Stimulated activated naive B cell treated with anti-CD40 and anti-IgM and Interleukin-4, amounts not matched to agents 10 μg/mL and 1 μg/mL and 100 μg/mL, for 72 hours (primary cell): Measurements from ENCODE around the gene HAPSTR1.
"Not testable (repeated sequence)": the region's sequence is repeated elsewhere in the genome, so short reads cannot be mapped to it uniquely, and the experiment has no call there.

Source experiments
- ATAC-seq, 2 donors: fragments of 150-1000 bp; cut with Tn5 transposase; replicated peaks; 2 replicates each; pipeline ENCODE4 v1.10.0; 2021; ENCODE audit warnings: moderate library complexity in 1 of 2
- DNase-seq: peaks from one replicate; pipeline ENCODE4 v3.0.0; 2021
- H3K27ac Mint-ChIP-seq: one replicate; pipeline ENCODE4 v1.8.0; 2022; ENCODE audit warnings: mild to moderate bottlenecking, mixed read lengths
- H3K27me3 Mint-ChIP-seq, 2 donors: one replicate each; pipeline ENCODE4 v1.8.0; 2022; ENCODE audit warnings: mixed read lengths in 2 of 2
- H3K36me3 Mint-ChIP-seq, 2 donors: one replicate each; pipeline ENCODE4 v1.8.0; 2022; ENCODE audit warnings: mixed read lengths in 2 of 2, mild to moderate bottlenecking in 1 of 2
- H3K4me1 Mint-ChIP-seq, 2 donors: one replicate each; pipeline ENCODE4 v1.8.0; 2022; ENCODE audit warnings: mixed read lengths in 2 of 2, mild to moderate bottlenecking in 1 of 2
- H3K4me3 Mint-ChIP-seq, 2 donors: one replicate each; pipeline ENCODE4 v1.8.0; 2022; ENCODE audit warnings: mild to moderate bottlenecking in 2 of 2, mixed read lengths in 2 of 2, moderate library complexity in 1 of 2
- H3K9me3 Mint-ChIP-seq, 2 donors: one replicate each; pipeline ENCODE4 v1.8.0; 2022; ENCODE audit warnings: mixed read lengths in 2 of 2, mild to moderate bottlenecking in 1 of 2

The HAPSTR1 gene, protein sequence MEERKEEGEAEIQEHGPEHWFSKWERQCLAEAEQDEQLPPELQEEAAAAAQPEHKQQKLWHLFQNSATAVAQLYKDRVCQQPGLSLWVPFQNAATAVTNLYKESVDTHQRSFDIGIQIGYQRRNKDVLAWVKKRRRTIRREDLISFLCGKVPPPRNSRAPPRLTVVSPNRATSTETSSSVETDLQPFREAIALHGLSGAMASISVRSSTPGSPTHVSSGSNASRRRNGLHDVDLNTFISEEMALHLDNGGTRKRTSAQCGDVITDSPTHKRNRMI

DNA sequence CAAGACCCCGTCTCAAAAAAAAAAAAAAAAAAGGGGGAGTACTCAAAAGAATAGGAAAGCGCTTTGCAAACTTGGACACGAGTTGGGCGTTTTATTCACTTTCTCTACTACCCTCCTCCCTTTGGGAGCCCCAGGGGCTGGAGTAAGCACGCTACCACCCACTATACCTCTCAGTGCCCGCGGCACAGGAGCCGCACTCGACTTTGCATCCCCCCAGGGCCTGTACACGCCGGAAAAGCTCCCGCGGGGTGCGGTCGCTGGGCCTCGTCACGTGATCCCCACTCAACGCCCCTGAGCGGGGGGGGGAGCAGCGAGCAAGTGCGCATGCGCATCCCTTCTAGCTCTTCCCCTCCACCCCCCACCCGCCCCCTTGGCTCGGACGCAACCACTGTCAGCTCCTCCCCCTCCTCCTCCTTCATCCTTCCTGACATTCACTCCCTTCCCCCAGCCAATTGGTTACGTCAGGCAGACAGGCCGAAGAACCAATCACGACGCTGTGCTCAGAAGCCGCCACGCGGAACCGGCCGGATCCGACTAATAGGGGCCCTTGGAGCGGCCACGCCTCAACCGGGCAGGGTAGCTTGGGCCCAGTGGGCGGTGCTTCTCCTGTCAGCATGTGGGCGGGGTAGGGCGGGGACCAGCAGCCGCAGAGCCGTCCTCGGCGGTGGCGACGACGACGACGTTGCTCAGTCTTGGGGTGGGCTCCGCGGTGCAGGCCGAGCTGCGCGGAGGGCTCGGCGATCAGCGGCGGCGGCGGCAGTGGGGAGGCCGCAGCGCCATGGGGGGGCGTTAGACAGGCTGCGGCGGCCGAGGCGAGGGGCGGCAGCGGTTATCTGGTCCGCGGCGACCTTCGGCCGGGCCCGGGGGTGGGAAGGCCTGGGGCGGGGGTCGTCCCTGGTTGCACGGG is at the start of gene HAPSTR1:
TSS of gene HAPSTR1 (plus strand) at position 685 of the 907 bp plus-strand sequence. CDS start 401 bp downstream, outside the sequence.
- Mint-ChIP-seq H3K4me1 (peaks cover 29 to 41% of the 10 kb centered on the region in 2 donors), H3K27me3 (no peaks in the 10 kb centered on the region), H3K36me3 (peaks cover 23 to 34% of the 10 kb centered on the region in 2 donors), H3K9me3 (no peaks in the 10 kb centered on the region), H3K4me3 (peak within 1 kb of the TSS; percentile 97 to 98), H3K27ac (peak within 1 kb of the TSS; percentile 99)
- DNase-seq (peak; percentile 99), ATAC-seq (peak; percentile 90 to 91)

DNA sequence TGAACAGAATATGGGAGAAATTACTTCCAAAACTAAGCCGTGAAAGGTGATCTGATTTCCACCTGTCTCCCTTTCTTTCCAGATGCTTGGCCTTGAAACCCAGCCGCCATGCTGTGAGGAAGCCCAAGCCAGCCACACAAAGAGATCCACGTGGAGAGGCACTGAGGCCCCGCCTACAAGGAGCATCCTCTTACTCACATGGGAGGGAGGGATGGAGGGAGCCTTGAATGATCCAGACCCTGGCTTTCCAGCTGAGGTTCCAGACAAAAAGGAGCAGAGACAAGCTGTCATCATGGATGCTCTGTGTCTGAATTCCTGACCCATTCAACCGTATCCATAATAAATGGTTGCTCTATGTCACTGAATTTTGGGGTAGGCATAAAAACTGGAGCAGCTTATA is 48.9 kb upstream of the HAPSTR1 start:
- ATAC-seq = no peak
- Mint-ChIP-seq H3K4me1 (peaks cover 6 to 17% of the 10 kb centered on the region in 2 donors), H3K27me3 (peaks cover 4 to 5% of the 10 kb centered on the region in 2 donors), H3K36me3 (peaks cover 0 to 4% of the 10 kb centered on the region in 2 donors), H3K4me3 (no peak overlapping the region), H3K9me3 (peaks cover 7 to 12% of the 10 kb centered on the region in 2 donors), H3K27ac (no peak overlapping the region)
- DNase-seq = no peak

DNA sequence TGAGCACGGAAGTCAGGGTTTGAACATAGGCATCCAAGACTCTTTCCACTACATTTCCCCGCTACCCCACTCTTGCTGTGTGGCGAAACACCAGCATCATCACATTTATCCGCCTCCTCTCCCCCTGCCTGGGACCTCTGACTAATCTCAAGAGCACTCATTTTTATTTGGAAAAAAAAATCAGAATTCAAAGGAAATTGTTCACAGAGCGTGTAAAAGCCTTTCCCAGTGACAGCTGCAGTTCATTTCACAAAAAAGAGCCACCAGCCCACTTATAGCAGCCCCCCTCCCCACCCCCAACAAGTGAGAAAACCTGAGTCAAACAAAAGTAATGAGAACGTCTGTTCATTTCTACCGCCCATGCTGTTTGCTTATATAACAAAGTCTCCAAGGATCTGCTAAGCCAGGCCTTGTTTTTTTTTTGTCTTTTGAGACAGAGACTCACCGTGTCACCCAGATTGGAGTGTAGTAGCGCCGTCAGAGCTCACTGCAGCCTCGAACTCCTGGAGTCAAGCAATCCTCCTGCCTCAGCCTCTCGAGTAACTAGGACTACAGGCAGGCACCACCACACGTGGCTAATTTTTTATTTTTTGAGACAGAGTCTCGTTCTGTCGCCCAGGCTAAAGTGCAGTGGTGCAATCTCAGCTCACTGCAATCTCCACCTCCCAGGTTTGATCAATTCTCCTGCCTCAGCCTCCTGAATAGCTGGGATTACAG is 48.3 kb upstream of the HAPSTR1 start:
- H3K36me3 Mint-ChIP-seq = peaks cover 0 to 4% of the 10 kb centered on the region in 2 donors
- ATAC-seq (no peak), DNase-seq (no peak)
- no peak overlapping the region for H3K27ac Mint-ChIP-seq
- H3K4me3 Mint-ChIP-seq = no peak overlapping the region
- peaks cover 4 to 5% of the 10 kb centered on the region in 2 donors for H3K27me3 Mint-ChIP-seq
- H3K9me3 Mint-ChIP-seq = peaks cover 7 to 12% of the 10 kb centered on the region in 2 donors
- peaks cover 12 to 23% of the 10 kb centered on the region in 2 donors for H3K4me1 Mint-ChIP-seq

DNA sequence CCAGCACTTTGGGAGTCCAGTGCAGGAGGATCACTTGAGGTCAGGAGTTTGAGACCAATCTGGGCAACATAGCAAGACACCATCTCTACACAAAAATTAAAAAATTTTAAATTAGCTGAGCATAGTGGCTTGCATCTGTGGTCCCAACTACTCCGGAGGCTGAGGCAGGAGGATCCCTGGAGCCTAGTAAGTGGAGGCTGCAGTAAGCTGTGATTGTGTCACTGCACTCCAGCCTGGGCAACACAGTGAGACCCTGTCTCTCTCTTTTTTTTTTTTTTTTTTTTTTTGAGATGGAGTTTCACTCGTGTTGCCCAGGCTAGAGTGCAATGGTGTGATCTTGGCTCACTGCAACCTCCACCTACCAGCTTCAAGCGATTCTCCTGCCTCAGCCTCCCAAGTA is 45.9 kb upstream of the HAPSTR1 start:
- not testable (repeated sequence) for DNase-seq, ATAC-seq, H3K36me3 Mint-ChIP-seq, H3K27me3 Mint-ChIP-seq, H3K4me3 Mint-ChIP-seq, H3K27ac Mint-ChIP-seq
- peaks cover 7 to 12% of the 10 kb centered on the region in 2 donors for H3K9me3 Mint-ChIP-seq
- peaks cover 16 to 26% of the 10 kb centered on the region in 2 donors for H3K4me1 Mint-ChIP-seq

DNA sequence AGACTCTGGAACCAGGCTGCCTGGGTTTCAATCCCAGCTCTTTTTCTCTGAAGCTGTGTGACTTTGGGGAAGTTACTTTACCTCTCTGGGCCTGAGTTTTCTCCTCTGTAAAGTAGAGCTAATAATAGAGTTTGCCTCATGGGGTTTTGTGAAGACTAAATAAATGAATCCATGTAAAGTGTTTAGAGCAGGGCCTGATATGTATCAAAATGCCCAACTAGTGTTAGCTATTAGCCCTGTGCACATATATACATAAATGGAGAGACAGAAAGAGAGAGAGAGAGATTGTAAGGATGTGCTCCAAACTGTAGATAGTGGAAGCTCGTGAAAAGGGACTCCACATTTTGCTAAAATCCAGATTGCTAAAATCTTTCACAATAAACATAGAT is 44.8 kb upstream of the HAPSTR1 start:
- Mint-ChIP-seq H3K27me3 (peaks cover 0 to 4% of the 10 kb centered on the region in 2 donors), H3K9me3 (peaks cover 7 to 12% of the 10 kb centered on the region in 2 donors), H3K36me3 (peaks cover 0 to 4% of the 10 kb centered on the region in 2 donors), H3K27ac (no peak overlapping the region), H3K4me3 (no peak overlapping the region), H3K4me1 (peaks cover 16 to 26% of the 10 kb centered on the region in 2 donors)
- ATAC-seq = no peak
- no peak for DNase-seq

DNA sequence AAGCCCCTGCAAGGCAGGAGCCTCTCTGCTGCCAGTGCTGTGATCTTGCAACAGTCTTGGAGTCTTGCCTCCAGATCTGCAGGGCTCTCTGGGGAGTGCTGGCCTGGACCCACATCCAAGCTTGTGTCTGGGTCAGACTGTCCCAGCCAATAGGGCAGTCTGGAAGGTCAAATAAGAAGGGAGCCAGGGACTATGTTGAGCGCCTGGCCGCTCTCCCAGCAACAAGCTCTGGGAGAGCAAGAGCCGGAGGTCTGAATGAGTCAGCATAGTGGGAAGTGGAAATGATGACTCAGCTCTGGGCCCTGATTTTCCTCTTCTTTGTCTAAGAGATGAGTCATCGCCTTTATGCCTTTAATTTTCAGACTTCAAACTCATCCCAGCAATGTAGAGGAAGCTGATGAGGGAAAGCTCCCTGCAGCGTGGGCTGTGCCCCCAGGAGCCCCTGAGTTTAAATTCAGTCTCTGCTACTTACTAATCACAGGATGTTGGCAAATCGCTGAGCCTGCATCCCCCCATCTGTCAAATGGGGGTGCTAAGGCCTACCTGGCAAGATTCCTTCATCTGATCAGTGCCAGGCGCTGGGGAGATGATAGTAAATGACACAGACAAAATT is 43.6 kb upstream of the HAPSTR1 start:
- Mint-ChIP-seq H3K4me1 (peaks cover 16 to 27% of the 10 kb centered on the region in 2 donors), H3K36me3 (peaks cover 0 to 4% of the 10 kb centered on the region in 2 donors), H3K27ac (peak overlapping the region; percentile 38), H3K27me3 (peaks cover 0 to 11% of the 10 kb centered on the region in 2 donors), H3K9me3 (peaks cover 7 to 10% of the 10 kb centered on the region in 2 donors), H3K4me3 (no peak overlapping the region)
- ATAC-seq = peak; percentile 49 to 67
- DNase-seq = peak; percentile 28

DNA sequence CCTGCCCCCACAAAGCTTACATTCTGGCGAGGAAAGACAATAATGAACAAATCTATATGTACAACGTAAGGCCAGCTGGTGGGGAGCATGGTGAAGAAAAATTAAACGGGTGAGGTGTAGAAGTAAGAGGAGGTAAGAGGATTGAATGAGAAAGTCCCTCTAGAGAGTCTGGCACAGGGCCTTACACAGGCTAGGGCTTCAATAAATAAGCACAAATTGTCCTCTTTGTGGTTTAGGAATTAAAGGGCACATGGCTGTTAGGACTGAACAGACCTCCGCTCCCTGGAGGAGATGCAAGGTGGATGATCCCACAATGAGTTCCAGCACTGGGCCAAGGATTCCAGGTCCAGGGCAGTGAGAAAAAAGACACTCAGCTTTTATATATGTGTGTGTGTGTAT is 43.1 kb upstream of the HAPSTR1 start:
- DNase-seq = no peak
- Mint-ChIP-seq H3K4me3 (no peak overlapping the region), H3K36me3 (peaks cover 0 to 4% of the 10 kb centered on the region in 2 donors), H3K9me3 (peaks cover 7 to 10% of the 10 kb centered on the region in 2 donors), H3K27ac (no peak overlapping the region), H3K27me3 (peaks cover 0 to 16% of the 10 kb centered on the region in 2 donors), H3K4me1 (peaks cover 20 to 31% of the 10 kb centered on the region in 2 donors)
- ATAC-seq = no peak

DNA sequence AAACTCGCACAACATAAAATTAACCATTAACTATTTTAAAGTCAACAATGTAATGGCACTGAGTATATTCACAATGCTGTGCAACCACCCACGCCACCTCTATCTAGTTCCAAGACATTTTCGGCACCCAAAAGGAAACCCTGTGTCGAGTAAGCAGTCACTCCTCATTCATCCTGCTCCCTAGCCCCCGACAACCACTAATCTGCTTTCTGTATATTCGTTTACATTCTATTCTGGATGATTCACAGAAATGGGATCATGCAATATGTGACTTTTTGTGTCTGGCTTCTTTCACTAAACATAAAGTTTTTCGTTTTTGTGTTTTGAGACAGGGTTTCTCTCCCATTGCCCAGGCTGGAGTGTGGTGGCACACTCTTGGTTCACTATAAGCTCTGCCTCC is 42.2 kb upstream of the HAPSTR1 start:
- Mint-ChIP-seq H3K9me3 (peaks cover 7 to 10% of the 10 kb centered on the region in 2 donors), H3K4me3 (no peak overlapping the region), H3K4me1 (peaks cover 21 to 31% of the 10 kb centered on the region in 2 donors), H3K36me3 (peaks cover 0 to 4% of the 10 kb centered on the region in 2 donors), H3K27me3 (peaks cover 0 to 19% of the 10 kb centered on the region in 2 donors), H3K27ac (no peak overlapping the region)
- ATAC-seq = no peak
- DNase-seq = no peak

DNA sequence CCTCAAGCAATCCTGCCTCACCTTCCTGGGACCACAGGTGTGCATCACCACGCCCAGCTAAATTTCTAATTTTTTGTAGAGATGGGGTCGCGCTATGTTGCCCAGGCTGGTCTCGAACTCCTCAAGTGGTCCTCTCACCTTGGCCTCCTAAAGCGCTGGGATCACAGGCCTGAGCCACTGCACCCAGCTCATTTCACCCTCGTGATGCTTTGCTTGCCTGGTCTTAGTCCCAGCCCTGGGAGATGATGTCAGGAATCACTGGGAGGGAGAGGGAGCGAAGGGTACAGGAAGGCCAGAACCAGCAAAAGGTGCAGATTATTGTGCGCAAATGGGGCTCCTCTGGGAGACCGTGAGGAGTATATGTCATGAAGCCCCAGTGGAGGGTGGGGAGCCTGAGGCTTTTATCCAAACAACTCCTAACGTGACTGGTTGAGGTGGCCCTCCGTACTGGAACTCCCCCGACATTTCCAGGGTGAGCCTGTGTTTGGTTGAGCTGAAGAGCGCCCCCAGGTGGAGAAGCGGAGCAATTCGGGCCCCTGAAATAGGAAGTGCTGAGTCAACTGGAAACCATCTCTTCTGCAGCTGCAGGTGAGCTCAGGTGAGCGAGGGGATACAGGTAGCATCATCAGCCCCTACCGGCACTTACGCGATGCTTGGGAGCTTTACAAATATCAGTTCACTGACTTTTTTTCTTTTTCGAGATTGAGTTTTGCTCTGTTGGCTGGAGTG is 41.2 kb upstream of the HAPSTR1 start:
- peaks cover 0 to 4% of the 10 kb centered on the region in 2 donors for H3K36me3 Mint-ChIP-seq
- peaks cover 7 to 10% of the 10 kb centered on the region in 2 donors for H3K9me3 Mint-ChIP-seq
- peaks cover 0 to 19% of the 10 kb centered on the region in 2 donors for H3K27me3 Mint-ChIP-seq
- H3K27ac Mint-ChIP-seq = no peak overlapping the region
- DNase-seq (peak; percentile 4), ATAC-seq (peak in 1 of 2 donors; percentile 26)
- H3K4me1 Mint-ChIP-seq = peaks cover 21 to 31% of the 10 kb centered on the region in 2 donors
- H3K4me3 Mint-ChIP-seq = no peak overlapping the region

DNA sequence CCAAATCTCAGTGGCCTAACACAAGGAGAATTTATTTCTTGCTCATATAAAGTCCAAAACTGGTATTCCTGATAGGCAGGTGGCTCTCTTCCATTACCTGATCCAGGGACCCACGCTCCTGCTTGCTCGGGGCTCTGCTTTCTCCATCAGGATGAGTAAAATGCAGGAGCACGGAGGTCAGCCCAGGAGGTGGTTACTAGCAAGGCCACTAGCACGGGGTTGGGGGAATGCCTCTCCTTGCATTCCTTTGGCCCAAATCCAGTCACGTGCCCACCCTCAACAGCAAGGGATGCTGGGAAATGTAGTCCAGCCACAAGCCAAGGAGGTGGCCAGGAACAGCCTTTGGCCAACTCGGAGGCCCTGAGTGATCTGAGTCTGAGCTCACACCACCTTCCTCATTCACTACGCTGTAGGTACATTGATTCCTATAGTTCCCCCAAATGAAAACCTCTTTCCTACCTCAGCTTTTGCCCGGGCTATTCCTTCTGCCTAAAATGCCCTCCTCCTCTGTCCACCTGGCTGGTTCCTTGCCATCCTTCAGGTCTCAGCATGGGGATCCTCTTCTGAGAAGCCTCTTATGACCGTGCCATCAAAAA is 38.3 kb upstream of the HAPSTR1 start:
- Mint-ChIP-seq H3K27ac (no peak overlapping the region), H3K27me3 (peaks cover 0 to 19% of the 10 kb centered on the region in 2 donors), H3K9me3 (no peaks in the 10 kb centered on the region), H3K4me3 (no peak overlapping the region), H3K36me3 (no peaks in the 10 kb centered on the region), H3K4me1 (peaks cover 9 to 10% of the 10 kb centered on the region in 2 donors)
- DNase-seq (peak; percentile 21), ATAC-seq (peak; percentile 45 to 75)

DNA sequence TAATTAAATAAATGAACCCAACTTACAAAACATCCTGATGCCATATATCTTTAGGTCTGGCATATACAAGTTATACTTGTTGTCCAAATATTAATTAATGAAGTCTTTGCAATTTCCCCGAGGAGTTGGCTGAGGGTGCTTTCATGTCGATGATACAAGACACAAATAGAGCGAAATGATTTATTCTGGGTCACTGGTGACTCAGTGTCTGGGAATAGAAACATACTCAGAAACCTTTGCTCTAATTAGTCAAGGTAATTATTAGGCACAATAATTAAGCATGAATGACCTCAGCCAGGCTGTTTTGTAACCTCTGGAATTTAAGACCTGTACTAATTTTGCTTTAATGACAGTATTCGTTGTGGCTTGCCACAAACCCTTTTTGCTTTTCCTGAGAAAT is 37.0 kb upstream of the HAPSTR1 start:
- no peak for ATAC-seq

DNA sequence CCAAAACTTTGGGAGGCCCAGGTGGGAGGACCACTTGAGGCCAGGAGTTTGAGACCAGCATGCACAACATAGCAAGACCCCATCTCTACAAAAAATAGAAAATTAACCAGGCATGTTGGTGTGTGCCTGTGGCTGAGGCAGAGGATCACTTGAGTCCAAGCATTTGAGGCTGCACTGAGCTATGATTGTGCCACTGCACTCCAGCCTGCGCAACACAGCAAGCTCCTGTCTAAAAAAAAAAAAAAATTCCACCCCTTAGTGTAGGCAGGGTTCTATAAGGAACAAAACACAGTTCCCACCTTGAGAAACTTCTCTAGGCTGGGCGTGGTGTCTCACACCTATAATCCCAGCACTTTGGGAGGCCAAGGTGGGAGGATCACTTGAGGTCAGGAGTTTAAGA is 36.3 kb upstream of the HAPSTR1 start:
- H3K4me3 Mint-ChIP-seq = no peak overlapping the region
- peaks cover 0 to 18% of the 10 kb centered on the region in 2 donors for H3K27me3 Mint-ChIP-seq
- no peaks in the 10 kb centered on the region for H3K9me3 Mint-ChIP-seq
- H3K4me1 Mint-ChIP-seq = peaks cover 5 to 8% of the 10 kb centered on the region in 2 donors
- ATAC-seq (no peak), DNase-seq (no peak)
- H3K36me3 Mint-ChIP-seq = no peaks in the 10 kb centered on the region
- H3K27ac Mint-ChIP-seq = no peak overlapping the region

More for the DNA sequence above, 37.0 kb upstream of the HAPSTR1 start:
- no peak overlapping the region for H3K27ac Mint-ChIP-seq
- H3K9me3 Mint-ChIP-seq = no peaks in the 10 kb centered on the region
- H3K27me3 Mint-ChIP-seq = peaks cover 0 to 19% of the 10 kb centered on the region in 2 donors
- no peaks in the 10 kb centered on the region for H3K36me3 Mint-ChIP-seq
- DNase-seq = no peak
- H3K4me3 Mint-ChIP-seq = no peak overlapping the region
- H3K4me1 Mint-ChIP-seq = peaks cover 5 to 8% of the 10 kb centered on the region in 2 donors

DNA sequence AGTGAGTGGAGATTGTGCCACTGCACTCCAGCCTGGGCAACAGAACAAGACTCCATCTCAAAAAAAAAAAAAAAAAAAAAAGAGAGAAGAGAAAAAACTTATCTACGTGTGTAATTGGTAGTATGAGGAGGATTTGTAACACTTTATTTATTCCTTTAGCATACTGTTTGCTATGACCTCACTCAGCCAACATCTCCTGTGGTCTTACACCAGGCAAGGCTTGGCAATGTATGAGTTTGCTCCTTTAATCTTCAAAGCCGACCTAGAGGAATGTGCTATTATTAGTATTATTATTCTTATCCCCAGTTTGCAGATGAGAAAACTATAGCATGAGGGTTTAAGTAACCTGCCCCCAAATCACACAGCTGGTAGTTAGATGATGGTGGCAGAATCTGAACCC is 35.8 kb upstream of the HAPSTR1 start:
- Mint-ChIP-seq H3K27me3 (peaks cover 0 to 15% of the 10 kb centered on the region in 2 donors), H3K27ac (no peak overlapping the region), H3K9me3 (no peaks in the 10 kb centered on the region), H3K4me3 (no peak overlapping the region), H3K36me3 (no peaks in the 10 kb centered on the region), H3K4me1 (peaks cover 5 to 7% of the 10 kb centered on the region in 2 donors)
- DNase-seq (no peak), ATAC-seq (no peak)
